Neural progenitor cell (in vitro differentiated cells): ENCODE data around the gene EBF4.

Experiments
- CTCF ChIP-seq: fragments of 200-600 bp; sonication (generic); IDR thresholded peaks from 2 replicates; pipeline ENCODE4 v1.5.1; 2017; ENCODE audit warnings: antibody characterized with exemption, mild to moderate bottlenecking
- EZH2 ChIP-seq: fragments of 200-600 bp; sonication (generic); IDR thresholded peaks from 2 replicates; pipeline ENCODE4 v1.6.1; 2017; ENCODE audit warnings: antibody characterized with exemption, mild to moderate bottlenecking, moderate library complexity

GRCh38 chr20:2795451-2795850 lies 102.9 kb downstream of the EBF4 start:
- TF ChIP-seq CTCF (no peak), EZH2 (no peak)
